HG03095 (cell line): Measurements from ENCODE around the gene CBFA2T3.
"Not testable (repeated sequence)": the region's sequence is repeated elsewhere in the genome, so short reads cannot be mapped to it uniquely, and the experiment has no call there.

Experiments used
- ATAC-seq: cut with Tn5 transposase; IDR thresholded peaks from one replicate; pipeline ENCODE4 v1.9.1; 2021; ENCODE audit warnings: moderate library complexity; ENCODE audit not compliant: unreplicated experiment

The CBFA2T3 gene

DNA sequence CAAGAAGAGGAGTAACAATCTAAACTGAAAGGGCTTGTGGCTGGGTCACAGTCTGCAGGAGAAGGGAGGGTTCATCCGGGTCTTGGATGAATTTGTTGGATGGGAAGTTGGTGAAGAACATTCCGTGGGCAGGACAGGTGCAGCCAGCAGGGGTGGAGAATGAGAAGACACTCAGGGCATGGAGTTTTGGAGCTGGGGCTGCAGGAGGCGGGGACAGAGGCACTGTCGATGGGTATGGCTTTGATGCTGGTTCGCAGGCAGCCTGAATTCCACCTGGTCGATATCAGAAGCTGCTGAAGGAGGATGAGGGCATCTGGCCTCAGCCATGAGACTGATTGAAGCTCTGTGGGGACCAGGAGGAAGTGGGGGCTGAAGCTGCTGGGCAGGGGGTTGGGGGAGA is 36.1 kb upstream of the CBFA2T3 start:
- ATAC-seq = no peak

DNA sequence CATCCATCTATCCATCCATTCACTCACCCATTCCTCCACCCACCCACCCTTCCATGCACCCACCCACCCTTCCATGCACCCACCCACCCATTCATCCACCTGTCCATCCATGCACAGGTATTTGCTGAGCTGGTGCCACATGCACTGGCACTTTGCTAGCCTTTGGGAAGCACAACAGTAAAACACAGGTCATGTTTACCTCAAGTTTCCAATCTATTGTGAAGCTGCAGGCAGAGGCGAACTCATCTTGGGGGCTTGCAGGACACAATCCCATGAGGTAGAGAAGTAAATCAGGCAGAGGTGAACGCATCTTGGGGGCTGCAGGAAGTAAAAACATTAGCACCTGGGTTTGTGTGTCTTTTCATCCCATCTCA is 35.6 kb upstream of the CBFA2T3 start:
- ATAC-seq = no peak

DNA sequence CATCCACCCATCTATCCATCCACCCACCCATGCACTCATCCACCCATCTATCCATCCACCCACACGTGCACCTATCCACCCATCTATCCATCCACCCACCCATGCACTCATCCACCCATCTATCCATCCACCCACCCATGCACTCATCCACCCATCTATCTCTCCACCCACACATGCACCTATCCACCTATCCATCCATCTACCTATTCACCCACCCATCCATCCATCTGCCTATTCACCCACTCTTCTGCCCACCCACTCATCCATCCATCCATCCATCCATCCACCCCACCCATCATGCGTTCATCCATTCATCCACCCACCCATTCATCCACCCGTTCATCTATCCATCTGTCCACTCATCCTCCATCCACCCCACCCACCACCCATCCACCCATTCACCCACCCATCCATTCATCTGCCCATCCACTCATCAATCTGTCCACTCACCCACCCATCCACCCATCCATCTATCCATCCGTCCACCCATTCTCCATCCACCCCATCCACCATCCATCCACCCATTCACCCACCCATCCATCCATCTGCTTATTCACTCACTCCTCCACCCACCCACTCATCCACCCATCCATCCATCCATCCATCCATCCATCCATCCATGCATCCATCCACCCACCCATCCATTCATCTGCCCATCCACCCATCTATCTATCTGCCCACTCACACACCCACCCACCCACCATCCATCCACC is 35.1 kb upstream of the CBFA2T3 start:
- ATAC-seq = no peak

DNA sequence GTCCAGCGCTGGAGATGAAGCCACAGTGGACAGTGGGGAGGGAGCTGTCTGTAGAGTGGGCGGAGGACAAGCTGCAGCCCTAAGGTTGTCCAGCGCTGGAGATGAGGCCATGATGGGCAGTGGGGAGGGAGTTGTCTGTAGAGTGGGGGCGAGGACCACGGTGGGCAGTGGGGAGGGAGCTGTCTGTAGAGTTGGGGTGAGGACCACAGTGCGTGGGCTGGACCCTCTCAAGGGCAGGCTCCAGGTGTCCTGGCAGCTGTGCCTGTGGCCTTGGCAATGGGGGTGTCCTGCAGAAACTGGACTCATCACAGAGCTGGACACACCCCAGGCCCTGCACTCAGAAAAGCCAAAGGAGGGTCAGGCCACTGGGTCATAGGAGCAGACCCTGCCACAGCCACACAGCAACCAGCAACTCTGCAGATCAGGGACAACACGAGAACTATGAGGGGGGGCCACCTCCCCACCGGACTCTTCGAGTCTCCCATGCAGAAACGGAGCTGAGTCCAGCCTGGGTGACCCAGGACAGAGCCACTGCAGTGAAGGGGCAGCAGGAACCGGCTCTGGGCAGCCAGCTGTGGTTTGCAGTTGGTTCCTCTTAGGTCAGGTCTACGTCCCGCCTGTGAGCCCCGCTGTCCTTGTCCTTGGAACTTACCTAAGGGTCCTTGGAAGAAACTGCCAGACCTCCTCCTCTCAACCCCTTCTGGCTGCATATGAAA is 33.4 kb upstream of the CBFA2T3 start:
- ATAC-seq = no peak

DNA sequence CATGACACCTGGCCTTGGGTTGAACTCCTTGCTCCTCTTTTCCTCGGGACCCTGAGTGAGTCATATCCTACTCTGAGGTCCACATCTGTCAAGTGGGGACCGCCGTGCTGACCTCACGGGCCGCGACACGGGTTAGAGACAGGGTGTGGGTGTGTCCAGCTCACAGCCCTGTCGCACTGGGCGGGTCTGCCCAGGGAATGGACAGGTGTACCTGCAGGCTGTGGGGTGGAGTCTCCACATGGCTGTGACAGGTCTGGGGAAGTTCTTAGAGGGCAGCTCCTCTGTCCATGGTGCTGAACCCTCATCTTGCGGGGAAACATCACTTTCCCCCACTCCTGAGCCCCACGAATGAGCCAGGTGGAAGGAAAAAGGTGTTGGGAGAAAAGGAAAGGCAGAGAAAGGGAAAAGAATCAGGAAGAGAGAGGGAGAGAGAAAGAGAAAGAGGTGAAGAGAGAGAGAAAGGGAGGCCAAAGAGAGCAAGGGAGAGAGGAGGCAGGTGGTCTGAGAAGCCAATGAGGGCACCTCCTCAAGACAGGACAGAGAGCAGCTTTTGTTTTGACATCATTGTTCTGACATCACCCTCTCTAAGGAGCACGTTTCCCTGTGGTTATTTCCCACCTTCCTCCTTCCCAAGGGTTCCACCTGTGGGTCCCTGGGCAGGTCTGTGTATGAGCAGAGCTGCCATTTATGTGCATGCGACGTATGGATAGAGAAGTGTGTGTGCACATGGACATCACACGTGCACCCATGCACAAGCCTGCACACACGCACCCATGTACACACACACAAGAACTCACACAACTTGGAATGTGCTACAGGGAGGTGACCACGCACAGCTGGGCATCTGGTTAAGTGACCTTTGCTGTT is 32.6 kb upstream of the CBFA2T3 start:
- ATAC-seq = no peak

DNA sequence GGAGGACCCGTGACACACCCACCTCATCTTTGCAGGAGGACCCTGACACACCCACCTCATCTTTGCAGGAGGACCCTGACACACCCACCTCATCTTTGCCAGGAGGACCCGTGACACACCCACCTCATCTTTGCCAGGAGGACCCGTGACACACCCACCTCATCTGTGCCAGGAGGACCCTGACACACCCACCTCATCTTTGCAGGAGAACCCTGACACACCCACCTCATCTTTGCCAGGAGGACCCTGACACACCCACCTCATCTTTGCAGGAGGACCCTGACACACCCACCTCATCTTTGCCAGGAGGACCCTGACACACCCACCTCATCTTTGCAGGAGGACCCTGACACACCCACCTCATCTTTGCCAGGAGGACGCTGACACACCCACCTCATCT is 31.8 kb upstream of the CBFA2T3 start:
- ATAC-seq = not testable (repeated sequence)

DNA sequence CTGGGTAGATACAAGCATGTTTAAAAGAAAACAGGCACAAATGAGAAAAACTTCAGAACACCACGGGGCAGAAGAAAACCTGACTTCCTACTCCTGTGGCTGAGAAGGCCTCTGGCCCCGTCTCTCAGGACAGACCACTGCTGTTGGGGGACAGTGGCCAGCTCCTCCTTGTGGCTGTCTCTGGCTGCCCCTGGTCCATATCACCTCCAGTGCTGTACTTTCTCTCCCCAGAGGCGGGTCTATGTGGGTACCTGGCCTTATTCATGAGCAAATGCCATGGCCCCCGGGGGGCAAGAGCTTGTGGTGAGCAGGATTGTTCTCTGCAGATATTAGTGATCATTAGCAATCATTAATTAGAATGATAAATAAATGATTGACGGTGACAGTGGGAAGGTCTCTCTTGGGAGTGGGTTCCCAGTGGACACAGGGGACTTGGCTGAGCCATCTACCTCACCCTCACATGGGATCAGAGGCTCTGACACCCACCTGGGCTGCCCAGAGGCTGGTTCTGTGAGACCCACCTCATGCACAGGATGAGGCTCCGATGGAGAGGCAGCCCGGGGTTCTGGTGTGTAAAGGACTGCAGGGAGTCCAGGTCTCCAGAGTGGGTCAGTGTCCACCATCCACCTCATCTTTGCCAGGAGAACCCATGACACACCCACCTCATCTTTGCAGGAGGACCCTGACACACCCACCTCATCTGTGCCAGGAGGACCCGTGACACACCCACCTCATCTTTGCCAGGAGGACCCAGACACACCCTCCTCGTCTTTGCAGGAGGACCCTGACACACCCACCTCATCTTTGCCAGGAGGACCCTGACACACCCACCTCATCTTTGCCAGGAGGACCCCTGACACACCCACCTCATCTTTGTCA is 30.6 kb upstream of the CBFA2T3 start:
- no peak for ATAC-seq

DNA sequence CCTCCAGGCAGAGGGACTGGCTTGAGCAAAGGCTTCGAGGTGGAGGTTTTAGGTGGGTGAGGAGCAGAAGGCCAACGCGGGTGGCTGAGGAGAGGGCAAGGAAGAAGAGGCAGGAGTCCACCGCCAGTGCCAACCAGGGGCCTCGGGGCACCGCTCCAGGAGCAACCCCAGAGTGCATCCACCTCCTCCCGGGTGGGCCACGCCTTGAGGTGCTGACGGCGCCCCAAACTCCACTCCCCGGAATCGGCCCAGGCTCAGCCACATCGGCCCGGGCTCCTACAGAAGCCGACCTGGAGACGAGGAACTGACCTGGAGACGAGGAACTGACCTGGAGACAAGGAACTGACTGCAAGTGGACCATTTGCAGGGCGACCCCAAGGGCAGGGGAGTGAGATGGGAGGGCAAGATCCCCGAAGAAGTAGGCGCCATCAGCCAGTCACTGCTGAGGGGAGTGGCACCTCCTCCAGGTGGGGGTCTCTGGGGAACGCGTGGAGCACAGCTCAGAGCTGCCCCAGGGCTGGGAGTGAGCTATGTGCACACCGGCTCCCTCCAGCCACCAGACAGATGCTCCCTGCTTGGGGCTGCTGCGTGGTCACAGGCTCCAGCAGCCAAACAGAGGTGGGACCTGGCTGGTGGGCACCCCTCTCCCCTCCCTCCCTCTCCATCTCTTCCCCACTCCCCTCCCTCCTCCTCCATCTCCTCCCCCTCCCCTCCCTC is 29.2 kb upstream of the CBFA2T3 start:
- ATAC-seq = no peak

DNA sequence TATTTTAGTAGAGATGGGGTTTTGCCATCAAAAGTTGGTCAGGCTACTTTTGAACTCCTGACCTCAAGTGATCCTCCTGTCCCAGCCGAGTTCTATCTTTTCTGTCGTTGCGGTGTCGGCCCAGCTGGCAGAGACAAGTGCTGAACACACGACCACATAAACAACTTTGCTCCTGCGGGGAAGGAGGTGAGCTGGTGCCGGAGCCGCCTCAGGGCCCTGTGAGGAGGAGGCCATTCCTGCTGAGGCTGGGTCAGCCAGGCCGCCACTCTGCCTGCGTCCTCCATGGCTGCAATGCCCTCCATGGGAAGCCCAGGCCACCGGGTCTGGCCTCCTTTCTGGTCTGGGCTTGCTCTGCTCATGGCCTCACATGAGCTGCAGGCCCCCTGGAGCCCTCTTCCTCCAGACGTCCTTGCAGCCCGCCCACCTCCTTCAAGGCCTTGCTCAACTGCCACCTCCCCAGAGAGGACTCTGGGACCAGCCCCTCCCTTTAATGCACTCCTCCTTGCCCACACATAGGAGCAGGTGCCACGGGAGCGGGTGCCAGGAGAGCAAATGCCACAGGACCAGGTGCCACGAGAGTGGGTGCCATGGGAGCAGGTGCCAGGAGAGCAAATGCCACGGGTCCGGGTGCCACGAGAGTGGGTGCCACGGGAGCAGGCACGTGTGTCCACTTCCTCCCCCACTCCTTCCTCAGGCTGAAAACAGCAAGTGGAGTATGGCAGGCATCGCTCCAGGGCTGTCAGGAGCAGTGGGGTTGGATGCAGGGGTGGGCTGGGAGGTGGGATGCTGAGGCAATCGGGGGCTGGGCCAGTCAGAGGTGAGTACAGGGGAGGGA is 28.4 kb upstream of the CBFA2T3 start:
- ATAC-seq = no peak

DNA sequence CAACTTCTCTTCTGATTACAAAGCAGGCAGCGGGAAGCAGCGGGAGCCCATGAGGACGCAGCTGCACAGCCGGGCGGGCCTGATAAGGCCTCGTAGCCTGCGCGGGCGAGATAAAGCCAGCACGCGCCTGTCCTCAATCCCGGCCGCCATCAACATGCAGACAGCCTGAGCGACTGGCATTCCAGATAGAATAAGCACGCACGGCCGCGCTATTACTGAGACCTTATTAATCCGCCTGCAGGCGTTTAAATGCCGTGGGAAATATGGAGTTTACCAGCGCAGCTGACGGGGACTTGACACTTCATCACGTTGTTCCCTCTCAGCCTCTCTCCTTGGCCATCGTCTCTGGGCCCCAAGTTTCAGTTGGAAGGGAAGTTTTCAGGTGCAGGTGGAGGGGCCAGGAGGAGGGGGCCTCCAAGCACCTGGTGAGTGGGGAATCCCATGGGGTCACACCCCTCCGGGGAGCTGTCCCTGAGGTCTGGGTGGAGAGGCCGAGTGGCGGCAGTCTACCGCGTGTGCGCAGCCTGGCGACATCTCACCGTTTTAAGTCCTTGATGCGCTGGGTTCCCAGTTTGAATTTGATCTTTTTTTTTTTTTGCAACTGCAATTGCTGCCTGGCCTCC is 27.3 kb upstream of the CBFA2T3 start:
- no peak for ATAC-seq

DNA sequence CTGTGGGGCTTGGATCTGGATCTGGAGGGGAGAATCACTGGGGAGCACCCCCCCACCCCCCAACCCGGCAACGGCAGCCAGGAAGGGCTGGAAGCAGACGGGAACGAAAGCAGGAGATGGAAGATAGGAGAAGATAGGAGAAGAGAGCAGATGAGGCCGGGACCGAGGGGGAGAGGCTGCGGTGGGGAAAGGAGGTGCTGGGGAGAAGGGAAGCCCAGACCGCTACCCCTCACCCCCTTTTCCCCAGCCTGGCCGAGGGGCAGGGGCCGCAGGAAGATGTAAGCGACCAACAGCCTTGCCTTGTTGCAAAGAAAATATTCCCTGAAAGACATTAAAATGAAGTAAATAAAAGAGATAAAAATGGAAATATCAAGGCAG is 26.8 kb upstream of the CBFA2T3 start:
- ATAC-seq = no peak

DNA sequence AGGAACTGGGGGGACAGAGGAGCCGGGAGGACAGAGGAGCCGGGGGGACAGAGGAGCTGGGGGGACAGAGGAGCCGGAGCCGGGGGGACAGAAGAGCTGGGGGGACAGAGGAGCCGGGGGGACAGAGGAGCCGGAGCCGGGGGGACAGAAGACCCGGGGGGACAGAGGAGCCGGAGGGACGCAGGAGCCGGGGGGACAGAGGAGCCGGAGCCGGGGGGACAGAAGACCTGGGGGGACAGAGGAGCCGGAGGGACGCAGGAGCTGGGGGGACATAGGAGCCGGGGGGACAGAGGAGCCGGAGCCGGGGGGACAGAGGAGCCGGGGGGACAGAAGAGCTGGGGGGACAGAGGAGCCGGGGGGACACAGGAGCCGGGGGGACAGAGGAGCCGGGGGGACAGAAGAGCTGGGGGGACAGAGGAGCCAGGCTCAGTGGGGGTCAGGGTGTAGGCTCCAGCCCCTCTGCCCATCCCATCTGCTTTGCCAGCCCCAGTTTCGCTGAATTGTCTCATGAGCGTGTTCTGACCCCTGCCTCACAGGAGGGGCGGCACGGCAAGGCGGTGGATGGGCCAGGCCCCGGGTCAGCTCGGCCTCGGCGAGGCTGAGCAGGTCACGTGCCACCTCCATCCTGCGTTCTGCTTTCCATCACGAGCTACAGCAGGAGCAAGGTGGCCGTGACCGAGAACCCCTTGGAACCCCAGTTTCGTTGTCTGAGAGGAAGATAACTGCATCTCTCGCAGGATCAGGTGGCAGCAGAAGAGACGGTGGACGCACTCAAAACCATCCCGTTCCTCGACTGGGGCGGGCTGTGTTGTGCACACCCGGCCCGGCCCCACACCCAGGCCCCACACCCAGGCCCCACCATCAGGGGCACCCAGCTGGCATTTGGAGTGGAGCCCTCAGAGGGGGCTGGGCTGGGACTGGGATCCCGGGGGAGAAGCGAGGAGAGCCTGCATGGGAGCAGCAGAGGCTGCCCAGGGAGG is 26.1 kb upstream of the CBFA2T3 start:
- ATAC-seq = no peak

DNA sequence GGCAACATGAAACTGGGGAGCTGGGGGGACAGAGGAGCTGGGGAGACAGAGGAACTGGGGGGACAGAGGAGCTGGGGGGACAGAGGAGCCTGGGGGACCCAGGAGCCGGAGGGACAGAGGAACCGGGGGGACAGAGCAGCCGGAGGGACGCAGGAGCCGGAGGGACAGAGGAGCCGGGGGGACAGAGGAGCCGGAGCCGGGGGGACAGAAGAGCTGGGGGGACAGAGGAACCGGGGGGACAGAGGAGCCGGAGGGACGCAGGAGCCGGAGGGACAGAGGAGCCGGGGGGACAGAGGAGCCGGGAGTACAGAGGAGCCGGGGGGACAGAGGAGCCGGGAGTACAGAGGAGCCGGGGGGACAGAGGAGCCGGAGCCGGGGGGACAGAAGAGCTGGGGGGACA is 25.1 kb upstream of the CBFA2T3 start:
- not testable (repeated sequence) for ATAC-seq

DNA sequence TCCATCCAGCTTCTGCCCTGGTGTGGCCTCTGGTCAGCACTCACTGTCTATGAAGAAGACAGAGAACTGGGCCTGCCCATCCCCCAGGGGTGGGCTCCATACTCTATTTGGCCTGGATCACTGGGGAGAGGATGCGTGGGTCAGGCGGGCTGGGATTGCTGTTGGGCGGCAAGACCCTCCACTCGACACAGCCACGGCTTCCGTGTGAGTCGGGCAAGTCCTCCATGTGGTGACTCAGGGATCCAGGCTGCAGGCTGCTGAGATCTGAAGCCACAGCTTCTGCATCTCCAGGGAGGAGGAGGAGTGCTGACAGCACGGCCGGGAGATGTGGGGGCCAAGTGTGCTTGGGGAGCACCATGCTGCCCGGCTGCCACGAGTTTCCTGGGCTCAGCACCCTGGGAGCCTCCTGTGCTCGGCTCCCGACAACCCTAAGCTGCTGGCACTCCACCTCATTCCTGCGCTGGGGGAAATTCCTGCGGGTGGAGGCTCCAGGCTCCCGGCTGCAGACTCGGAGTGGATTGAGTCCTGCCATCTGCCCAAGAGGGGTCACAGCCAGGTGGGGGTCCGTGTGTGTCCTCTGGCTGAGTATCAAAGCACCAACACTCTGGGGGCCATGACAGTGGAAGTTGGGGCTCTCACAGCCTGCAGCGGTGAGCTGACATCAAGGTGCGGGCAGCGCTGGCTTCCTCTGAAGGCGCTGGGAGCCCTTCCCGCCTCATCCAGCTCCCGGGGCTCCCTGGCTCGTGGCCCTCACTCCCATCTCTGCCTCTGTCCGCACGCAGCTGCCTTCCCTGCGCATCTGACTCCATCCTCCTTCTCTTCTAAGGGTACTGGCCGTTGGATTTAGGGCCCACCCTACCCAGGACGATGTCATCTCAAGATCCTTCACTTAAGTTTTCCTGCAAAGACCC is 24.4 kb upstream of the CBFA2T3 start:
- ATAC-seq = no peak

DNA sequence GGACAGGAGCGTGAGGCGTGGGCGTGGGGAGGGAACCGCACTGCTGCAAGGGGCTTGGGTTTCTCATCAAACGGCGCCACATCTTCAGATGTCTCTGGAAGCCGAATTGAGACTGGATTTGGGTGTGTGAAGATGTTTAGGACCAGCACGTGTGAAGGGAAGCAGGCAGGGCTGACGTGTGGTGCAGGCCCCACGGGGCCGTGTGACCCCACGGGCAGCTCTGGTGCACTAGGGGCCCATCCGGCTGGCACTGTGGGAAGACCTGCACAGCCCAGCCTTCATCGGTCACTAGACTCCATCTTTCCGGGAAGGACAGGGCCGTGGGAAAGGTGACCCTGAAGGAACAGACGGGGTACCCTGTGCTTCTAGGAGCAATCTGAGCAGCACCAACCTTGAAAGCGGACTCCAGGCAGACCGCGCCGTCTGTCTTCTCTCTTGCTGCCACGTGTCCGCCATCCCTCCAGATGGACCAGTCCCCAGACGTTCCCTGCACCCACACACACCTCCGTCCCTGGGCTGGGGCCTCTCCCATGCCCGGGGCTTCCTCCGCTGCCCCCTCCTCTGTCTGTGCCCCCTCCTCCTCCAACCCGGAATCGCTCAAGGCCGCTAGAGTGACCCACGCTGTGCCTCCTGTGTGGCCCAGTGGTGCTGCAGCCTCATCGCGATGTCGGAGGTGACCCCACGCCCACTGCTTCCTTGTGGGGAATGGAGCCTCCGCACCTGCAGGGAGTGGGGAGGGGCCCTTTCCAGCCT is 23.4 kb upstream of the CBFA2T3 start:
- ATAC-seq = no peak
